ENCODE data around the gene MPRIP. TPM values are rescaled to one million over a fixed set of nuclear protein-coding genes. Genes with fewer than 3 reads are reported as not detected.
A peak's percentile ranks its signal among the peaks of the same experiment; 100 is the strongest.
"Not testable (repeated sequence)": the region's sequence is repeated elsewhere in the genome, so short reads cannot be mapped to it uniquely, and the experiment has no call there.

MPRIP gene
- total RNA-seq, 1 experiment from 2014 or later, result 338 TPM

- TF ChIP-seq CTCF (IDR thresholded peaks at IDR 0.05; ENCODE audit: unreplicated experiment), result no peak
Observed at GRCh38 chr17:17004251-17004996, 37.8 kb upstream of the MPRIP start.

GRCh38 chr17:17004997-17005614 is 37.2 kb upstream of the MPRIP start:
- DNase-seq; intact Hi-C loops (cut with micrococcal nuclease; ENCODE audit: unreplicated experiment); H3K36me3 Mint-ChIP-seq (ENCODE audit: insufficient read depth, unreplicated experiment); H3K4me3 Mint-ChIP-seq (ENCODE audit: low read depth, unreplicated experiment); H3K27me3 Mint-ChIP-seq (ENCODE audit: unreplicated experiment); BruUV-seq (replicated peaks); H3K9me3 Mint-ChIP-seq (ENCODE audit: low read depth, unreplicated experiment); H3K27ac Mint-ChIP-seq (ENCODE audit: unreplicated experiment); CTCF ChIA-PET: not testable (repeated sequence)
- H3K4me1 Mint-ChIP-seq (ENCODE audit: low read depth, unreplicated experiment), result peaks cover 26% of the 10 kb centered on the region

More at GRCh38 chr17:17004251-17004996, 37.8 kb upstream of the MPRIP start:
- Mint-ChIP-seq H3K4me1 (ENCODE audit: low read depth, unreplicated experiment) (peaks cover 19% of the 10 kb centered on the region), H3K9me3 (ENCODE audit: low read depth, unreplicated experiment) (no peaks in the 10 kb centered on the region), H3K4me3 (ENCODE audit: low read depth, unreplicated experiment) (no peak overlapping the region), H3K27ac (ENCODE audit: unreplicated experiment) (no peak overlapping the region), H3K27me3 (ENCODE audit: unreplicated experiment) (no peaks in the 10 kb centered on the region), H3K36me3 (ENCODE audit: insufficient read depth, unreplicated experiment) (no peaks in the 10 kb centered on the region)
- DNase-seq, result no peak
- CTCF ChIA-PET, result no interaction called here
- no TSS peak for BruUV-seq (replicated peaks)
- intact Hi-C loops (cut with micrococcal nuclease; ENCODE audit: unreplicated experiment), result no loop called here

- BruUV-seq (replicated peaks); H3K36me3 Mint-ChIP-seq (ENCODE audit: insufficient read depth, unreplicated experiment); H3K9me3 Mint-ChIP-seq (ENCODE audit: low read depth, unreplicated experiment); DNase-seq; CTCF ChIA-PET; H3K27me3 Mint-ChIP-seq (ENCODE audit: unreplicated experiment); intact Hi-C loops (cut with micrococcal nuclease; ENCODE audit: unreplicated experiment); H3K4me3 Mint-ChIP-seq (ENCODE audit: low read depth, unreplicated experiment); H3K27ac Mint-ChIP-seq (ENCODE audit: unreplicated experiment): not testable (repeated sequence)
- H3K4me1 Mint-ChIP-seq (ENCODE audit: low read depth, unreplicated experiment), result peaks cover 32% of the 10 kb centered on the region
Observed at GRCh38 chr17:17007891-17008290, 34.4 kb upstream of the MPRIP start.

- DNase-seq; H3K9me3 Mint-ChIP-seq (ENCODE audit: low read depth, unreplicated experiment); H3K36me3 Mint-ChIP-seq (ENCODE audit: insufficient read depth, unreplicated experiment); H3K27ac Mint-ChIP-seq (ENCODE audit: unreplicated experiment); H3K27me3 Mint-ChIP-seq (ENCODE audit: unreplicated experiment); intact Hi-C loops (cut with micrococcal nuclease; ENCODE audit: unreplicated experiment); H3K4me3 Mint-ChIP-seq (ENCODE audit: low read depth, unreplicated experiment); CTCF ChIA-PET; BruUV-seq (replicated peaks): not testable (repeated sequence)
- peaks cover 30% of the 10 kb centered on the region for H3K4me1 Mint-ChIP-seq (ENCODE audit: low read depth, unreplicated experiment)
Observed at GRCh38 chr17:17008621-17009397, 33.4 kb upstream of the MPRIP start.

- TSS peak; percentile 21 for BruUV-seq (replicated peaks)
- DNase-seq; H3K36me3 Mint-ChIP-seq (ENCODE audit: insufficient read depth, unreplicated experiment); H3K27me3 Mint-ChIP-seq (ENCODE audit: unreplicated experiment); intact Hi-C loops (cut with micrococcal nuclease; ENCODE audit: unreplicated experiment); CTCF ChIA-PET; H3K9me3 Mint-ChIP-seq (ENCODE audit: low read depth, unreplicated experiment): not testable (repeated sequence)
- Mint-ChIP-seq H3K27ac (ENCODE audit: unreplicated experiment) (peak overlapping the region; percentile 42), H3K4me3 (ENCODE audit: low read depth, unreplicated experiment) (peak overlapping the region; percentile 24), H3K4me1 (ENCODE audit: low read depth, unreplicated experiment) (peaks cover 28% of the 10 kb centered on the region)
Observed at GRCh38 chr17:17009972-17010371, 32.3 kb upstream of the MPRIP start.

- DNase-seq, result peak; percentile 71
- BruUV-seq (replicated peaks); H3K27ac Mint-ChIP-seq (ENCODE audit: unreplicated experiment); H3K4me3 Mint-ChIP-seq (ENCODE audit: low read depth, unreplicated experiment); H3K27me3 Mint-ChIP-seq (ENCODE audit: unreplicated experiment); CTCF ChIA-PET; H3K9me3 Mint-ChIP-seq (ENCODE audit: low read depth, unreplicated experiment); intact Hi-C loops (cut with micrococcal nuclease; ENCODE audit: unreplicated experiment): not testable (repeated sequence)
- H3K36me3 Mint-ChIP-seq (ENCODE audit: insufficient read depth, unreplicated experiment), result peaks cover 12% of the 10 kb centered on the region
- H3K4me1 Mint-ChIP-seq (ENCODE audit: low read depth, unreplicated experiment), result peaks cover 34% of the 10 kb centered on the region
Observed at GRCh38 chr17:17010545-17011034, 31.7 kb upstream of the MPRIP start.

GRCh38 chr17:17011043-17011907 is 31.0 kb upstream of the MPRIP start:
- CTCF ChIA-PET; H3K27ac Mint-ChIP-seq (ENCODE audit: unreplicated experiment); H3K9me3 Mint-ChIP-seq (ENCODE audit: low read depth, unreplicated experiment); H3K4me3 Mint-ChIP-seq (ENCODE audit: low read depth, unreplicated experiment); H3K27me3 Mint-ChIP-seq (ENCODE audit: unreplicated experiment); intact Hi-C loops (cut with micrococcal nuclease; ENCODE audit: unreplicated experiment): not testable (repeated sequence)
- DNase-seq, result peak; percentile 36
- peaks cover 40% of the 10 kb centered on the region for H3K4me1 Mint-ChIP-seq (ENCODE audit: low read depth, unreplicated experiment)
- TSS peak; percentile 31 for BruUV-seq (replicated peaks)
- H3K36me3 Mint-ChIP-seq (ENCODE audit: insufficient read depth, unreplicated experiment), result peaks cover 12% of the 10 kb centered on the region

GRCh38 chr17:17013828-17014747 is 28.2 kb upstream of the MPRIP start:
- BruUV-seq (replicated peaks), result TSS peak; percentile 73
- H3K9me3 Mint-ChIP-seq (ENCODE audit: low read depth, unreplicated experiment); CTCF ChIA-PET; DNase-seq; H3K27me3 Mint-ChIP-seq (ENCODE audit: unreplicated experiment); intact Hi-C loops (cut with micrococcal nuclease; ENCODE audit: unreplicated experiment): not testable (repeated sequence)
- H3K36me3 Mint-ChIP-seq (ENCODE audit: insufficient read depth, unreplicated experiment), result peaks cover 21% of the 10 kb centered on the region
- peak overlapping the region; percentile 96 for H3K27ac Mint-ChIP-seq (ENCODE audit: unreplicated experiment)
- H3K4me3 Mint-ChIP-seq (ENCODE audit: low read depth, unreplicated experiment), result peak overlapping the region; percentile 40
- peaks cover 63% of the 10 kb centered on the region for H3K4me1 Mint-ChIP-seq (ENCODE audit: low read depth, unreplicated experiment)

All from Calu3 (cell line).